Stimulated activated CD8-positive, alpha-beta memory T cell treated with anti-CD3 and anti-CD28 coated beads, Interleukin-12 subunit alpha, Interleukin-12 subunit beta, amount 100 ng/mL, for 4 hours (primary cell): ENCODE results near the gene HOXA6.

Experiments used
- DNase-seq: peaks from one replicate; pipeline ENCODE4 v3.0.0-alpha.2; 2020; ENCODE audit warnings: low read depth

The HOXA6 gene

DNA sequence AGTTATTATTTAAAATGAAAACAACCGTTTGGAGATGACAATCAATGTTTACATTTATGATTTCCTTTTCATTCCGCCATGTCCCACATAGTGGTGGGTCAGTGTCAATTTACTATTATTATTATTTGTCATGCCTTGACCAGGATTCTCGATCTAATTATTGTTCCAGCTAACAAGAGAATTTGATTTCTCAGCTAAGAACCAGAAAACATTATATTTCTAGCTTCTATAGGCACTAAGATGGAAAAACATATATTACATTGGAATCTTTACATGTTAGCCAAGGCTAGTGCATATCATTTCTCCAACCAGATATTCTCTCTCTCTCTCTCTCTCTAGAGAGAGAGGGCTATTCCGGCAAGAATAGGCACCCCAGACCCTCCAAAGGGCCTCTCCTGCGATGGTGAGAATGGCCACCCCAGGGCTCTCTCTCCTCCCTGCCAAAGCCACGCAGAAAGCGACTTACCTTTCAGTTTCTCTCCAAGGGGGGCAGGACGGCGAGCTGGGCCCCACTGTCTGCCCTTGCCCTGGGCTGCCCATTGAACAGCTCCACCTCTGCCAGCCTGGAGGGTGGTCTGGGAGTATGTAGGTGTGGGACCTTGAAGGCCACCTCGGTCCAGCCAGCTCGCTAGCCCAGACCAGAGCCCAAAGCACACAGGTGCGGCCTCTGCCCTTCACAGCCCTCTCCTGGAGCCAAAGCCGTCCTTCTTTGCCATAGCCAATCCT lies 2.4 kb upstream of the HOXA6 start:
- DNase-seq, result no peak

DNA sequence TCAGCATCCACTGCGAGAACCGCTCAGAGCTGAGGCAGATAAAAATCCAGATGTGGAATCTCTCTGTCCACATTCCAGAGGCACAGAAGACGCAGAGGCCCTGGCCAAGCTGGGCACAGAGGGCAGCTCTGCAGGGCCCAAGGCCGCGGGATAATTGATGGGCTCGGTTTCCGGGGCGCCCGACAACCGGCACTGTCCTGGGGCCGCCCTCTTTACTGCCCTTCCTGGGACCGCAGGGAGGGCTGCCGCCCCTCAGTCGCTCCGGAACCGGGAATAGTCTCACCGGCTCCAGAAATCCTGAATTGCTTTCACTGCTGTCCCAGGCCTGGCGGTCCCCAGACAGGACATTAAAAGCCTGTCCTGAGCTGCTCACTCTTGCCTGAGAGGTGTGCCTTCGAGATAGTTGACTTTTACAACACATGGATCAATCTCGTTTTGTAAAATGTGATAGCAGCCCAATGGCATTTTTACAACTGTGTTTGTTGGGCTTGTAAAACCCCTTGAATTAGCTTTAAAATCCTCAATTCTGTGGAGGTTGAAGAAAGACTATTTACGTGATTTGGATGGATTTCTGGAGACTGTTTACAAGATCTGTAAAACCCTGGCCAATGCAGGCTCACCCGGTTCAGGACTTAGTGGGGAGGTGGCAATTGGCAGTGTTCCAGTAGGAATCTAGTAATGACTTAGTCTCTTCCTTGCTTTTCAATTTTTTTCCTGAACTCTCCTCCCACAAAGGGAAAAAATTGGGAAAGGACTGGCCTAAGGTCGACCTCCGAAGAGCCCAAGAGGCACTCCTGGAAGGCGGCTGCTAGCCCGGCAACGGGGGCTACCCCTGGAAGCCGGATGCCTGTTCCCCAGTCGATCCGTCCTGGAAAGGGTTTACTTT lies 1.4 kb upstream of the HOXA6 start:
- DNase-seq, result no peak

DNA sequence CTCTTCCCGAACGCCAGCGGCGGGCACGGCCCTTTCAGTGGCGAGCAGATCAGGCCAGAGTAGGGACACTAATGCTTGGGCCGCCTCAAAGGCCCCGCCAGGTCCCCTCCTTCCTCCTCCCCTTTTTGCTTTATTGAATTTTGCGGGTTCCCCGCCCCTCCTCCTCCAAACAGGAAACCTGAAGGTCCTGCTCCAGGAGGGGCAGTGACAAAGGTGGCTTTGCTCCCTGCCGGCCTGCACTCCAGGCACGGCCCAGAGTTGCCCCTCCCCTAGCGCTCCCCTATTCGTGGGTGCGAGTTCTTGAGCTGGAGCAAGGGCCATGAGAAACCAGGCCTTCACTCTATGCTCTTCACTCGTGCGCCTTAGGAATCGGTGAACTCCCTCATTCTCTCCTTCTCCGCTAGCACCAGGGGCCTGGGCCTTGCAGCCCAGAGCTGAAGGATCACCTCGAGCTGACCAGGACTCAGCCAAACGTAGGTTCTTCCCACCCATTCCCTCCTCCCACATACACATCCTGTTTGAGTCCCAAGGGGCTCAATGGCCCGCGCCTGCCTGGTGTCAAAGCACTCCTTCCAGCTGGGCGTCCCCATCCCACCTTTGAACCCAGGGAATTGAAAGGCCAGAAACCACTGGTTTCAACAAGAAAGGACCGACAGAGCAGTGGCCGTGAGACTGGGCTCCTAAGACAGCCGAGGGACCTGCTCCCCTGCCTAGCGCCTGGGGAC lies 619 bp upstream of the HOXA6 start:
- DNase-seq, result no peak

DNA sequence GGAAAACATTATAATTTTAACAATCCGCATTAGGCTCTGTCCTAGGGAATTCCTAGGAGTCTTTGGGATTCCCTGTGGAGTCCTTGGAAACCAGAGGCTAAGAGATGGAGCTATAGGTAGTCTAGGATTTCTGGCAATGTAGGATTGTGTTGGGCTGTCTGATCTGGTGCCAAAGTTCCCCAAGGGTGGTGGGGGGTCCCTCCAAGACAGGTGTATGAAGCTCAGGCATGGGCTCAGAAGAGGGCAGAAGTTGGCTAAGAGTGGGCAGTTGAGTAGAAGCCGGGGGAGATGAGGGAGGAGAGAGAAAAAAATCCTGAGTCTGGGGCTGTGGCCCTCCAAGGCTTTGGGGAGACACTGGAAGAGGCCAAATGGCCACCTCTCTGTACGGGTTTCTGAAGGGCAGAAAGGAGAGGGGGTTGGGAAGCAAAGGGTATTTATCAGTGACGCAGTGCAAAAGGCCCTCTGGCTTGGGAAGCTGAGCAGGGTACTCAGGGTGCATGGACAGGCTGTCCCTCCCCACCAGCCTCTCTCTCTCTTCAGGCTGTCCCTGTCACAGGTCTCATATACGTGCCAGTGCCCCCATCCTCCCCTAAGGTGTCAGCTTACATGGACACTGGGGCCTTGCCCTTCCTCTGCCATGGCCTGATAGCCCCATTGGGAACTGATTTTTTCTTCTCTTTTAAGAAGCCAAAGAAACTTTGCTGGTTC lies 929 bp downstream of the HOXA6 start:
- no peak for DNase-seq

DNA sequence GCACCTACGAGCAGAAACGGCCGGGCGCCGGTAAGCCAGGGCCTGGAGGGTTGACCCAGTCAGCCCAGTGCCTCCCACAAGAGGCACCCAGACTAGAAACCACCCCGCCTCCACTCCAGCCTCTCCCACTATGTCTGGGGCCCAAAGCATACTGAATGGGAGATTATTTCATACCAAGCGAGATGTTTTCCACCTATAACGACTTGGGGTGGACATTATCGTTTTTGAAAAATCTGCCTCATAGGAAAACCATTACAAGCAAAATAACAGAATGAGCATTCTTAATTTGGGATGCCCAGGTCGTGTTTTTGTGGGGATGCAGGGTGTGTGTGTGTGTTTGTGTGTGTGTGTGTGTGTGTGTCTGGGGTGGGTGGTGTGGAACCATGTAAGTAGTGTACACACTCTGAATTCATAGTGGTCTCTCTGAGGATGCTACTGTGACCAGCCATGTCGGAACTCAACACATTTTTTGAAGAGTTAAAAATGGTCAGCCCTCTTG lies 1.6 kb downstream of the HOXA6 start:
- DNase-seq, result no peak

DNA sequence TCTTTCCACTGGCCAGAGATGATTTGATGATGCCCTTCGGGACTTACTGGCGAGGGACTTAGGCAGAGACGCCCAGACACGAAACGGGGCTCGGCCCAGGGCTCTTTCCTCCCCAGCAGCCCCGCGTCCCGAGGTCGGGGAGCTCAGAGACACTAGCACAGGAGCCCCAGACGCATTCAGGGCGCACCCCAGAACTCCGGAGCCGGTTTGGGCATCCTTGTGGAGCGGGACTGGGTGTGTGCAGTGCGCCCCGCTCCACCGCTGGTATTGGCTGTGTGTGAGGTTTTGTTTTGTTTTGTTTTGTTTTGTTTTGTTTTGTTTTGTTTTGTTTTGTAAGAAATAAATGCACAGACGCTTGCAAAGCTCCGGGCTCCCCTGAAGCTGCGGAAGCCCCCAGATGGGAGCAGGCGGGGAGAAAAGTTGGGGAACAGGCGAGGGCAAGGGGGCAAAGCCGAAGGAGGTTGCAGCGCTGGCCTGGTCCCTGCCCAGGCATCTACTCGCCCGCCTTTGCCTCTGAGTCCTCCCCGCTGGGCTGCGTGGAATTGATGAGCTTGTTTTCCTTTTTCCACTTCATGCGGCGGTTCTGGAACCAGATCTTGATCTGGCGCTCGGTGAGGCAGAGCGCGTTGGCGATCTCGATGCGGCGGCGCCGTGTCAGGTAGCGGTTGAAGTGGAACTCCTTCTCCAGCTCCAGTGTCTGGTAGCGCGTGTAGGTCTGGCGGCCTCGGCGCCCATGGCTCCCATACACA lies 2.2 kb downstream of the HOXA6 start:
- DNase-seq, result no peak

GRCh38 chr7:27144781-27145164 lies 2.8 kb downstream of the HOXA6 start:
- DNase-seq, result no peak

GRCh38 chr7:27143950-27144780 lies 3.4 kb downstream of the HOXA6 start:
- DNase-seq, result no peak

GRCh38 chr7:27143023-27143949 lies 4.3 kb downstream of the HOXA6 start, which contains the start of gene HOXA5:
Gene HOXA5 (minus strand): TSS chr7:27143681. CDS start chr7:27143607, 74 bp downstream.
- no peak for DNase-seq

DNA sequence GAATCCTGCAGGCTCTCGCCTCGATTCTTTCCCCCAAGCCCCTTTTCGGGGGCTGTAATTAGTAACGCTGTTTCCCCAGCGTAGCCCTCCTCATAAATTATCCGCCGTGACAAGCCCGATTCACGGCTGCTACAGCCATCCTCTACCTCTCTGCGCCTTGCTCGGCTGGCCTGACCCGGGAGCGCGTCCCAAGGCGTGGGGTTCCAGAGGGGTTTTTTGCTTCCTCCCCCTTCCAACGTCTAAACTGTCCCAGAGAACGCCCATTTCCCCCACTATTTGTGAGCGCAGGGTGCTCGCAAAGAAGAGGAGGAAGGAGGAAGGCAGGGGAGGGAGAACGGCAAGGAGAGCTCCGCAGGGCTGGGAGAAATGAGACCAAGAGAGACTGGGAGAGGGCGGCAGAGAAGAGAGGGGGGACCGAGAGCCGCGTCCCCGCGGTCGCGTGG lies 5.0 kb downstream of the HOXA6 start:
- no peak for DNase-seq

- no peak for DNase-seq
These were observed 5.5 kb downstream of the HOXA6 start for GRCh38 chr7:27141923-27142579.

- no peak for DNase-seq
These were observed 6.2 kb downstream of the HOXA6 start for GRCh38 chr7:27141137-27141922.

DNA sequence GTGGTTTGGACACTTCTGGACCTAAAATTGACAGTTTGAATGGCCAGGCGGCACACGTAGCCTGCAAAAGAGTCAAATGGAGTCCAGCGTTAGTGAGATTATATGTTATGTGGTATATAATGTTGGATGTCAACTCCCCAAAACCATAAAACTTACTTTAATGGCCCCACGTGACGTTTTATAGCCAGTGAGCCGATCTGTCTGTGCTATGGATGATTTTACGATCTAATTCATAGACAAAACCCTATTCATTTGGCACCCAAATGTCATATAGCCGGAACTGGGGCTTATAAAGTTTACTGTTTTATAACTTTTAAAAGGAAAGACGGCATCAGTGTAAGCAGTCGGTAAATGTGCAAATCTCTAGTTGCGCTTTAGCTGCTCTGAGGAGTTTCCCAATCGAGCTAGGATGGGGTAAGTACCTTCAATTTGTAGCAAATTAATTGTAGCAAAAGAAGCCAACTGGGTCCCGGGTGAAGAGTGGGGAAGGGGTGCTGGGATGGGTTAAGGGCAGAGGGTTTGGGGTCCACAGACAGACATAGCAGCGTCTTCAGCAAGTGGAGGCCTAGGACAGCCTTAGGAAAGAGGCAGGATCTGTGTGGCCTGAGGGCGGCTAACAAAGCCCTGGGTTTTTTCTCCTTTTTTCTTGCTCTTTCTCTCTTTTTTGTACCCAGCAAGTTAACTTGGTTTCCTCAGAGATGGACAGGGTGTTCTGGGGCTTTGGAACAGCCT lies 7.3 kb downstream of the HOXA6 start:
- DNase-seq, result no peak

GRCh38 chr7:27139334-27140125 lies 8.0 kb downstream of the HOXA6 start:
- no peak for DNase-seq

DNA sequence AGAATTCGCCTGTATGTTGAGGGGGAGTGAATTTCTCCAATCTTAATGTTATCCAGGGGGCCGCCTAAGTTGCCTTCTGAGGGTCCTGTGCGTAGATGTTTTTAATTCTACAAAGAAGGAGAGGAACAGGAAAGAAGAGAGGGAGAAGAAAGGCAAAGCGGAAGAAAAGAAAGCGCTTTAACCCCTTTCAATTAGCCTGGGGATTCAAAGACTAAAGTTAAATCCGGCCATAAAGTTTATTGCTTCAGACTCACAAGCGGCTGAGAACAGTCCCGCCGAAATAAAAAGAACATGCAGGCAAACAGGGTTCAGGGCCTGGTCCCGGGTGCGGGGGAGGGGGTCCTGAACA lies 8.6 kb downstream of the HOXA6 start:
- no peak for DNase-seq

DNA sequence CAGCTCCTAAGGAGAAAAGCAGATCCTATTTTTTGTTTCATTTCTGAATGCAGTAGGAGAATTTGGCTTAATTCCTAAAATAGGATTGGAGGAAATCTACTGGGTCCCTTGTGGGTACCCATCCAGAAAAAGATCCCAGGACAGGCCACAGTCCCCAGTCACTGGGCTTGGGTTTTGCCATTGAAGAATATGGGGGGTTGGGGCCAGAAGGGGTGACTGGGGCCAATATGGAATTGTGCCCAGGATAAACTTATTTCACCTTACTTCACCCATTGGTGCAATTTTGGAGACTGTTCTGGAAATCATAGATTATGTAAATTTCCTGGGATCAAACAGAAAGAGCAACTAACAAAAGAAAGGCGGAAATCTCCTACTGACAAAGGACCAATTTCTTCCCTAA lies 9.1 kb downstream of the HOXA6 start:
- no peak for DNase-seq
